ENCODE data around the gene IVNS1ABP. TPM values are rescaled to one million over a fixed set of nuclear protein-coding genes. Genes with fewer than 3 reads are reported as not detected.

IVNS1ABP gene
- total RNA-seq, 5 donors from 2014 or later (not counting 1 experiment from before 2014, with no cell fraction given): 125 to 292 (median 136) TPM

- Histone ChIP-seq H3K36me3 (ENCODE audit: control insufficient read depth in 2 of 2, extremely low read depth in 1 of 2, insufficient read depth in 1 of 2, low read length in 1 of 2) (no peaks in the 10 kb centered on the region), H3K27ac (ENCODE audit: low read length) (no peak overlapping the region), H3K4me3 (ENCODE audit: control insufficient read depth in 1 of 2, extremely low read depth in 1 of 2, low read length in 1 of 2) (no peak overlapping the region), H3K27me3 (replicated peaks in 1 of 2; ENCODE audit: control insufficient read depth in 2 of 2, extremely low read depth in 1 of 2, insufficient read depth in 2 of 2, low read length in 1 of 2) (no peaks in the 10 kb centered on the region), H3K4me1 (ENCODE audit: control insufficient read depth in 1 of 2, extremely low read depth in 1 of 2, insufficient read depth in 2 of 2, low read length in 2 of 2) (peaks cover 15 to 16% of the 10 kb centered on the region in 2 experiments), H3K9me3 (no peaks in the 10 kb centered on the region)
- ChIA-PET CTCF (interaction anchor here in 1 of 2 donors (0.9 kb wide), 1 partner anchor 257 kb away, joined by 3 read pairs; no protein-coding TSS in a partner anchor), POLR2A (no interaction called here)
- Mint-ChIP-seq H3K4me3 (no peak overlapping the region), H3K9me3 (no peaks in the 10 kb centered on the region), H3K4me1 (peaks cover 54 to 63% (median 54%) of the 10 kb centered on the region in 3 donors), H3K27ac (no peak overlapping the region), H3K36me3 (peaks cover 11% of the 10 kb centered on the region), H3K27me3 (no peaks in the 10 kb centered on the region)
- no peak for DNase-seq
- no peak for ATAC-seq (replicated peaks in 1 of 4)
- 100% methylated on average over 1 of the region's 2 CpGs for WGBS (ENCODE audit: insufficient coverage)
Observed at GRCh38 chr1:185287451-185287850, 29.6 kb downstream of the IVNS1ABP start.

GRCh38 chr1:185284533-185285276, 32.3 kb downstream of the IVNS1ABP start:
- H3K36me3 Mint-ChIP-seq: peaks cover 17% of the 10 kb centered on the region
- no peaks in the 10 kb centered on the region for H3K27me3 Mint-ChIP-seq
- peaks cover 76 to 86% (median 76%) of the 10 kb centered on the region in 3 donors for H3K4me1 Mint-ChIP-seq
- Histone ChIP-seq H3K4me1 (ENCODE audit: control insufficient read depth in 1 of 2, extremely low read depth in 1 of 2, insufficient read depth in 2 of 2, low read length in 2 of 2) (peaks cover 35 to 38% of the 10 kb centered on the region in 2 experiments), H3K9me3 (no peaks in the 10 kb centered on the region), H3K4me3 (ENCODE audit: control insufficient read depth in 1 of 2, extremely low read depth in 1 of 2, low read length in 1 of 2) (no peak overlapping the region), H3K27ac (ENCODE audit: low read length) (no peak overlapping the region), H3K36me3 (ENCODE audit: control insufficient read depth in 2 of 2, extremely low read depth in 1 of 2, insufficient read depth in 1 of 2, low read length in 1 of 2) (no peaks in the 10 kb centered on the region), H3K27me3 (replicated peaks in 1 of 2; ENCODE audit: control insufficient read depth in 2 of 2, extremely low read depth in 1 of 2, insufficient read depth in 2 of 2, low read length in 1 of 2) (no peaks in the 10 kb centered on the region)
- POLR2A ChIA-PET: no interaction called here
- H3K9me3 Mint-ChIP-seq: peaks cover 0 to 6% (median 0%) of the 10 kb centered on the region in 3 donors
- ATAC-seq (replicated peaks in 1 of 4): no peak
- no peak overlapping the region for H3K4me3 Mint-ChIP-seq
- CTCF ChIA-PET: interaction anchor here in 1 of 2 donors (1.3 kb wide), 1 partner anchor 46 kb away, joined by 3 read pairs; no protein-coding TSS in a partner anchor
- DNase-seq: peak in 1 of 35 experiments; percentile 9
- 17% methylated on average over 1 of the region's 2 CpGs for WGBS (ENCODE audit: insufficient coverage)
- H3K27ac Mint-ChIP-seq: peak overlapping the region; percentile 99 to 100

- ChIA-PET POLR2A (interaction anchor here in 1 of 2 donors (0.5 kb wide), 1 partner anchor 22 kb away, joined by 4 read pairs; no protein-coding TSS in a partner anchor), CTCF (no interaction called here)
- H3K4me1 ChIP-seq (ENCODE audit: control insufficient read depth in 1 of 2, extremely low read depth in 1 of 2, insufficient read depth in 2 of 2, low read length in 2 of 2): peaks cover 33 to 38% of the 10 kb centered on the region in 2 experiments
- Mint-ChIP-seq H3K36me3 (peaks cover 16% of the 10 kb centered on the region), H3K4me3 (no peak overlapping the region), H3K4me1 (peaks cover 75 to 86% (median 76%) of the 10 kb centered on the region in 3 donors), H3K27ac (peak overlapping the region; percentile 99 to 100), H3K9me3 (peaks cover under 1 to 9% (median 2%) of the 10 kb centered on the region in 3 donors), H3K27me3 (no peaks in the 10 kb centered on the region)
- H3K9me3 ChIP-seq: no peaks in the 10 kb centered on the region
- no peaks in the 10 kb centered on the region for H3K27me3 ChIP-seq (replicated peaks in 1 of 2; ENCODE audit: control insufficient read depth in 2 of 2, extremely low read depth in 1 of 2, insufficient read depth in 2 of 2, low read length in 1 of 2)
- H3K36me3 ChIP-seq (ENCODE audit: control insufficient read depth in 2 of 2, extremely low read depth in 1 of 2, insufficient read depth in 1 of 2, low read length in 1 of 2): no peaks in the 10 kb centered on the region
- H3K27ac ChIP-seq (ENCODE audit: low read length): no peak overlapping the region
- no CpG with 5 or more reads among the region's 2 CpGs for WGBS (ENCODE audit: insufficient coverage)
- DNase-seq (no peak), ATAC-seq (replicated peaks in 1 of 4) (no peak)
- H3K4me3 ChIP-seq (ENCODE audit: control insufficient read depth in 1 of 2, extremely low read depth in 1 of 2, low read length in 1 of 2): no peak overlapping the region
Observed at GRCh38 chr1:185284116-185284515, 32.9 kb downstream of the IVNS1ABP start.

- H3K9me3 Mint-ChIP-seq: peaks cover 4 to 12% (median 7%) of the 10 kb centered on the region in 3 donors
- peak; percentile 93 to 97 (median 96) for ATAC-seq (replicated peaks in 1 of 4)
- 0% methylated on average over 1 of the region's 3 CpGs for WGBS (ENCODE audit: insufficient coverage)
- Histone ChIP-seq H3K4me3 (ENCODE audit: control insufficient read depth in 1 of 2, extremely low read depth in 1 of 2, low read length in 1 of 2) (no peak overlapping the region), H3K9me3 (no peaks in the 10 kb centered on the region), H3K4me1 (ENCODE audit: control insufficient read depth in 1 of 2, extremely low read depth in 1 of 2, insufficient read depth in 2 of 2, low read length in 2 of 2) (peaks cover 32 to 38% of the 10 kb centered on the region in 2 experiments), H3K36me3 (ENCODE audit: control insufficient read depth in 2 of 2, extremely low read depth in 1 of 2, insufficient read depth in 1 of 2, low read length in 1 of 2) (no peaks in the 10 kb centered on the region), H3K27ac (ENCODE audit: low read length) (peak overlapping the region; percentile 75), H3K27me3 (replicated peaks in 1 of 2; ENCODE audit: control insufficient read depth in 2 of 2, extremely low read depth in 1 of 2, insufficient read depth in 2 of 2, low read length in 1 of 2) (no peaks in the 10 kb centered on the region)
- peaks cover 27% of the 10 kb centered on the region for H3K36me3 Mint-ChIP-seq
- POLR2A ChIA-PET: interaction anchor here (0.7 to 2.3 kb wide), 8 partner anchors 10 to 288 kb away, joined by 3 to 13 read pairs (median 4); partner anchors contain the start of gene IVNS1ABP (in 1 of the 2)
- H3K4me1 Mint-ChIP-seq: peaks cover 68 to 69% (median 68%) of the 10 kb centered on the region in 3 donors
- CTCF ChIA-PET: interaction anchor here (0.7 to 2.2 kb wide), 6 partner anchors 14 to 44 kb away, joined by 3 to 5 read pairs (median 4); partner anchors contain the start of gene IVNS1ABP (in 1 of the 2)
- H3K27me3 Mint-ChIP-seq: no peaks in the 10 kb centered on the region
- peak overlapping the region; percentile 62 to 80 (median 68) for H3K4me3 Mint-ChIP-seq
- DNase-seq: peak in 31 of 35 experiments; percentile 9 to 70 (median 25)
- H3K27ac Mint-ChIP-seq: peak overlapping the region; percentile 99 to 100
Observed at GRCh38 chr1:185281245-185281644, 35.8 kb downstream of the IVNS1ABP start.

- ATAC-seq (replicated peaks in 1 of 4): no peak
- DNase-seq: peak in 3 of 35 experiments; percentile 3 to 4 (median 3)
- Mint-ChIP-seq H3K27ac (peak overlapping the region; percentile 99 to 100), H3K4me3 (peak overlapping the region; percentile 0 to 80 (median 48)), H3K4me1 (peaks cover 64 to 67% (median 65%) of the 10 kb centered on the region in 3 donors), H3K27me3 (no peaks in the 10 kb centered on the region), H3K9me3 (peaks cover 4 to 12% (median 7%) of the 10 kb centered on the region in 3 donors), H3K36me3 (peaks cover 27% of the 10 kb centered on the region)
- 97% methylated on average over 2 of the region's 2 CpGs for WGBS (ENCODE audit: insufficient coverage)
- Histone ChIP-seq H3K27ac (ENCODE audit: low read length) (peak overlapping the region; percentile 75), H3K4me1 (ENCODE audit: control insufficient read depth in 1 of 2, extremely low read depth in 1 of 2, insufficient read depth in 2 of 2, low read length in 2 of 2) (peaks cover 32 to 38% of the 10 kb centered on the region in 2 experiments), H3K36me3 (ENCODE audit: control insufficient read depth in 2 of 2, extremely low read depth in 1 of 2, insufficient read depth in 1 of 2, low read length in 1 of 2) (no peaks in the 10 kb centered on the region), H3K4me3 (ENCODE audit: control insufficient read depth in 1 of 2, extremely low read depth in 1 of 2, low read length in 1 of 2) (no peak overlapping the region), H3K9me3 (no peaks in the 10 kb centered on the region), H3K27me3 (replicated peaks in 1 of 2; ENCODE audit: control insufficient read depth in 2 of 2, extremely low read depth in 1 of 2, insufficient read depth in 2 of 2, low read length in 1 of 2) (no peaks in the 10 kb centered on the region)
- ChIA-PET CTCF (interaction anchor here in 1 of 2 donors (0.7 to 2.2 kb wide), 5 partner anchors 11 to 43 kb away, joined by 3 to 5 read pairs (median 3); partner anchors contain the start of gene IVNS1ABP), POLR2A (interaction anchor here (0.7 to 2.0 kb wide), 3 partner anchors 11 to 37 kb away, joined by 3 to 13 read pairs (median 6); partner anchors contain the start of gene IVNS1ABP (in 1 of the 2))
Observed at GRCh38 chr1:185280589-185280988, 36.5 kb downstream of the IVNS1ABP start.

GRCh38 chr1:185279571-185279970, 37.5 kb downstream of the IVNS1ABP start:
- no peak overlapping the region for H3K4me3 ChIP-seq (ENCODE audit: control insufficient read depth in 1 of 2, extremely low read depth in 1 of 2, low read length in 1 of 2)
- no peaks in the 10 kb centered on the region for H3K36me3 ChIP-seq (ENCODE audit: control insufficient read depth in 2 of 2, extremely low read depth in 1 of 2, insufficient read depth in 1 of 2, low read length in 1 of 2)
- no peak overlapping the region for H3K27ac ChIP-seq (ENCODE audit: low read length)
- peaks cover 27% of the 10 kb centered on the region for H3K36me3 Mint-ChIP-seq
- H3K4me1 ChIP-seq (ENCODE audit: control insufficient read depth in 1 of 2, extremely low read depth in 1 of 2, insufficient read depth in 2 of 2, low read length in 2 of 2): peaks cover 31 to 32% of the 10 kb centered on the region in 2 experiments
- H3K27me3 ChIP-seq (replicated peaks in 1 of 2; ENCODE audit: control insufficient read depth in 2 of 2, extremely low read depth in 1 of 2, insufficient read depth in 2 of 2, low read length in 1 of 2): no peaks in the 10 kb centered on the region
- ChIA-PET POLR2A (interaction anchor here in 1 of 2 donors (0.8 kb wide), 1 partner anchor 35 kb away, joined by 3 read pairs; no protein-coding TSS in a partner anchor), CTCF (interaction anchor here in 1 of 2 donors (0.6 to 2.2 kb wide), 4 partner anchors 10 to 41 kb away, joined by 3 to 5 read pairs (median 4); no protein-coding TSS in a partner anchor)
- H3K27me3 Mint-ChIP-seq: no peaks in the 10 kb centered on the region
- peaks cover 4 to 12% (median 7%) of the 10 kb centered on the region in 3 donors for H3K9me3 Mint-ChIP-seq
- H3K4me1 Mint-ChIP-seq: peaks cover 54 to 58% (median 55%) of the 10 kb centered on the region in 3 donors
- ATAC-seq (replicated peaks in 1 of 4) (no peak), DNase-seq (no peak)
- peak overlapping the region in 1 of 3 donors; percentile 80 for H3K4me3 Mint-ChIP-seq
- H3K9me3 ChIP-seq: no peaks in the 10 kb centered on the region
- H3K27ac Mint-ChIP-seq: peak overlapping the region; percentile 99 to 100

Measured in T-cell (primary cell).